ENCODE results near the gene LAIR1. TPM values are rescaled to one million over a fixed set of nuclear protein-coding genes. Genes with fewer than 3 reads are reported as not detected.

Gene LAIR1
- total and polyA plus RNA-seq, 12 donors: 2.1 to 36.3 (median 5.1) TPM

DNA sequence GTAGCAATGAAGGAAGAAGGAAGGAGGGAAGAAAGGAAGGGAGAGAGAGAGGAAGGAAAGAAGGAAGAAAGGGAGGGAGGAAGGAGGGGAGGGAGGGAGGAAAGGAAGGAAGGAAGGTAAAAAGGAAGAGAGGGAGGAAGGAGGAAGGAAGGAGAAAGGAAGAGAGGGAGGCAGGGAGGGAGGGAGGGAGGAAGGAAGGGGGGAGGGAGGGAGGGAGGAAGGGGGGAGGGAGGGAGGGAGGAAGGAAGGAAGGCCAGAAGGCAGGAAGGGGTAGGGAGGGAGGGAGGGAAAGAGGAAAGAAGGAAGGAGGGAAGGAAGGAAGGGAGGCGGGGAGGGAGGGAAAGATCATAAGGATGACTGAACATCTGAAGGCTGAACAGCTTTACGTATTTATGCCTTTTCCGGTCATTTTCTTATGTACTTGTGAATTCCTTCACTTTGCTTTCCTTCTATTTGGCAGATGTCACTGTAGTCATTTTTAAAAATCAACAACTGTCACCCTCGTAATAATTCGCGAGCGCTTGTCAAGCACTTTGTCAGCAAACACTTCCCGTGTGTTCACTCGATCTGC, 43.8 kb upstream of the LAIR1 start:
- no peak overlapping the region for H3K27ac ChIP-seq
- 83 to 85% methylated on average over 9 of the region's 9 CpGs for WGBS, 2 donors
- H3K9me3 ChIP-seq: no peaks in the 10 kb centered on the region
- DNase-seq (no peak), ATAC-seq (no peak)
- TF ChIP-seq, protein P1, sequence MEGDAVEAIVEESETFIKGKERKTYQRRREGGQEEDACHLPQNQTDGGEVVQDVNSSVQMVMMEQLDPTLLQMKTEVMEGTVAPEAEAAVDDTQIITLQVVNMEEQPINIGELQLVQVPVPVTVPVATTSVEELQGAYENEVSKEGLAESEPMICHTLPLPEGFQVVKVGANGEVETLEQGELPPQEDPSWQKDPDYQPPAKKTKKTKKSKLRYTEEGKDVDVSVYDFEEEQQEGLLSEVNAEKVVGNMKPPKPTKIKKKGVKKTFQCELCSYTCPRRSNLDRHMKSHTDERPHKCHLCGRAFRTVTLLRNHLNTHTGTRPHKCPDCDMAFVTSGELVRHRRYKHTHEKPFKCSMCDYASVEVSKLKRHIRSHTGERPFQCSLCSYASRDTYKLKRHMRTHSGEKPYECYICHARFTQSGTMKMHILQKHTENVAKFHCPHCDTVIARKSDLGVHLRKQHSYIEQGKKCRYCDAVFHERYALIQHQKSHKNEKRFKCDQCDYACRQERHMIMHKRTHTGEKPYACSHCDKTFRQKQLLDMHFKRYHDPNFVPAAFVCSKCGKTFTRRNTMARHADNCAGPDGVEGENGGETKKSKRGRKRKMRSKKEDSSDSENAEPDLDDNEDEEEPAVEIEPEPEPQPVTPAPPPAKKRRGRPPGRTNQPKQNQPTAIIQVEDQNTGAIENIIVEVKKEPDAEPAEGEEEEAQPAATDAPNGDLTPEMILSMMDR (IDR thresholded peaks at IDR 0.05): no peak
- peaks cover 0 to 25% (median 13%) of the 10 kb centered on the region in 7 donors for H3K27me3 ChIP-seq
- intact Hi-C loops (cut with DNase I): no loop called here
- H3K4me1 ChIP-seq: no peaks in the 10 kb centered on the region
- H3K4me3 ChIP-seq: no peak overlapping the region
- no peaks in the 10 kb centered on the region for H3K36me3 ChIP-seq

DNA sequence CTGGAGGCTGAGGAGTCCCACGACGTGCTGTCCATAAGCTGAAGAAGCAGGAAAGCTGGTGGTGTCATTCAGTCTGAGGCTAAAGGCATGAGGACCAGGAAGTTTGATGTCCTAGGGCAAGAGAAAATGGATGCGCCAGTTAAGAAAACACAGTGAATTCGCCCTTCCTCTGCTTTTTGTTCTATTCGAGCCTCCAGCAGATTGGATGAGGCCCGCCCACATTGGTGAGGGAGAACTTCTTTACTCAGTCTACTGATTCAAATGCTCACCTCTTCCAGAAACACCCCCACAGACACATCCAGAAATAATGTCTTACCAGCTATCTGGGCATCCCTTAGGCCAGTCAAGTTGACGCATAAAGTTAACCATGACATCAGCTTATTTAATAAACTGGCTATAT, 43.0 kb upstream of the LAIR1 start:
- Histone ChIP-seq H3K27me3 (peaks cover 0 to 23% (median 17%) of the 10 kb centered on the region in 7 donors), H3K4me3 (no peak overlapping the region), H3K27ac (no peak overlapping the region), H3K4me1 (no peaks in the 10 kb centered on the region), H3K9me3 (no peaks in the 10 kb centered on the region), H3K36me3 (no peaks in the 10 kb centered on the region)
- no peak for DNase-seq
- TF ChIP-seq, protein P1 (IDR thresholded peaks at IDR 0.05): no peak
- ATAC-seq: no peak
- intact Hi-C loops (cut with DNase I): no loop called here
- WGBS, 2 donors: 86 to 89% methylated on average over 7 of the region's 7 CpGs

DNA sequence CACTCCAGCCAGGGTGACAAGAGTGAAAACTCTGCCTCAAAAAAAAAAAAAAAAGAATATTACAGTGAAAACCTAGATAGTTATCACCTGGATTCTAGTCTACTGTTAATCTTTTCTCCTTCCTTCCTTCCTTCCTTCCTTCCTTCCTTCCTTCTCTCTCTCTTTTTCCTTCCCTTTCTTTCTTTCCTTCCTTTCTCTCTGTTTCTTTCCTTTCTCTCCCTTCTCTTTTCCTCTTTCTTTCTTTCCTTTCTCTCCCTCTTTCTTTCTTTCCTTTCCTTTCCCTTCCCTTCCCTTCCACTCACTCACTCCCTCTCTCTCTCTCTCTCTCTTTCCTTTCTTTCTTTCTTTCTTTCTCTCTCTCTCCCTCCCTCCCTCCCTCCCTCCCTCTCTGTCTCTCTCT, 40.9 kb upstream of the LAIR1 start:
- ATAC-seq: no peak
- H3K9me3 ChIP-seq: no peaks in the 10 kb centered on the region

DNA sequence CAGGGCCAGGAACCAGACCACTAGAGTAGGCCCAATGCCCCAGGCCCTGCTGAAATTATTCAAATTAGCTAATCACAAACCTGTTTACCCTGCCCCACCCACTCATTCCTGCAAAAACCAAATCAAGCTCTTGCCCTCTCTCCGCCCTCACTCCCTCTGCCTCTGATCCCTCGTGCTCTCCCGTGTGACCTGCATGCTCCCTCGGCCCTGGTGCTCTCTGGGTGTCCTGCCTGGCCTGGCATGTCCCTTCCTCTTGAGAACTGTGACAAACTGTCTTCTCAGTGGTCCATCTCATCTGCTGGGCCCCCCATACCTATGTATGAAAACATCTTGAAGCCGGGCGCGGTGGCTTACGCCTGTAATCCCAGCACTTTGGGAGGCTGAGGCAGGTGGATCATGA, 38.3 kb upstream of the LAIR1 start:
- Histone ChIP-seq H3K9me3 (peaks cover 0 to 7% (median 0%) of the 10 kb centered on the region in 11 donors), H3K4me1 (no peaks in the 10 kb centered on the region), H3K36me3 (no peaks in the 10 kb centered on the region), H3K27me3 (peaks cover 0 to 5% (median 0%) of the 10 kb centered on the region in 7 donors), H3K4me3 (no peak overlapping the region), H3K27ac (no peak overlapping the region)
- TF ChIP-seq, protein P1 (IDR thresholded peaks at IDR 0.05): no peak
- intact Hi-C loops (cut with DNase I): no loop called here
- DNase-seq: no peak
- no peak for ATAC-seq
- WGBS, 2 donors: 78 to 83% methylated on average over 8 of the region's 8 CpGs

More for the DNA sequence above, 40.9 kb upstream of the LAIR1 start:
- no peaks in the 10 kb centered on the region for H3K4me1 ChIP-seq
- intact Hi-C loops (cut with DNase I): no loop called here
- no peak overlapping the region for H3K27ac ChIP-seq
- no peak overlapping the region for H3K4me3 ChIP-seq
- no peaks in the 10 kb centered on the region for H3K36me3 ChIP-seq
- peaks cover 0 to 11% (median 4%) of the 10 kb centered on the region in 7 donors for H3K27me3 ChIP-seq
- no peak for DNase-seq
- TF ChIP-seq, protein P1 (IDR thresholded peaks at IDR 0.05): no peak

Data from heart right ventricle (tissue), 16 donors.